ENCODE measurements around the gene SLC22A14. TPM values are rescaled to one million over a fixed set of nuclear protein-coding genes. Genes with fewer than 3 reads are reported as not detected.

The SLC22A14 gene
- total RNA-seq, 1 donor from 2014 or later: under 0.01 TPM

GRCh38 chr3:38354588-38355330, 72.7 kb downstream of the SLC22A14 start:
- H3K4me1 ChIP-seq (ENCODE audit: control insufficient read depth in 3 of 3, insufficient read depth in 3 of 3, low read length in 3 of 3): no peaks in the 10 kb centered on the region
- H3K9ac ChIP-seq (ENCODE audit: low read depth in 1 of 3, low read length in 3 of 3): no peak overlapping the region
- H3K9me3 ChIP-seq (ENCODE audit: control insufficient read depth in 3 of 3, low read length in 3 of 3): no peaks in the 10 kb centered on the region
- no peaks in the 10 kb centered on the region for H3K27me3 ChIP-seq (ENCODE audit: control insufficient read depth in 3 of 3, insufficient read depth in 3 of 3, low read length in 3 of 3)
- H3K36me3 ChIP-seq (ENCODE audit: control insufficient read depth in 3 of 3, insufficient read depth in 3 of 3, low read length in 3 of 3): peaks cover 0 to under 1% (median 0%) of the 10 kb centered on the region in 3 donors
- no peak overlapping the region for H3K4me3 ChIP-seq (ENCODE audit: low read length in 3 of 3)
- H3K27ac ChIP-seq (ENCODE audit: low read depth, low read length): no peak overlapping the region

- H3K9ac ChIP-seq (ENCODE audit: low read depth in 1 of 3, low read length in 3 of 3): no peak overlapping the region
- H3K4me3 ChIP-seq (ENCODE audit: low read length in 3 of 3): no peak overlapping the region
- H3K27ac ChIP-seq (ENCODE audit: low read depth, low read length): no peak overlapping the region
- H3K36me3 ChIP-seq (ENCODE audit: control insufficient read depth in 3 of 3, insufficient read depth in 3 of 3, low read length in 3 of 3): peaks cover under 1 to 5% (median 4%) of the 10 kb centered on the region in 3 donors
- H3K27me3 ChIP-seq (ENCODE audit: control insufficient read depth in 3 of 3, insufficient read depth in 3 of 3, low read length in 3 of 3): no peaks in the 10 kb centered on the region
- H3K4me1 ChIP-seq (ENCODE audit: control insufficient read depth in 3 of 3, insufficient read depth in 3 of 3, low read length in 3 of 3): no peaks in the 10 kb centered on the region
- H3K9me3 ChIP-seq (ENCODE audit: control insufficient read depth in 3 of 3, low read length in 3 of 3): no peaks in the 10 kb centered on the region
Observed at GRCh38 chr3:38359038-38359437, 76.9 kb downstream of the SLC22A14 start.

- no peak overlapping the region for H3K4me3 ChIP-seq (ENCODE audit: low read length in 3 of 3)
- H3K27me3 ChIP-seq (ENCODE audit: control insufficient read depth in 3 of 3, insufficient read depth in 3 of 3, low read length in 3 of 3): no peaks in the 10 kb centered on the region
- H3K9ac ChIP-seq (ENCODE audit: low read depth in 1 of 3, low read length in 3 of 3): no peak overlapping the region
- H3K27ac ChIP-seq (ENCODE audit: low read depth, low read length): no peak overlapping the region
- H3K9me3 ChIP-seq (ENCODE audit: control insufficient read depth in 3 of 3, low read length in 3 of 3): no peaks in the 10 kb centered on the region
- no peaks in the 10 kb centered on the region for H3K4me1 ChIP-seq (ENCODE audit: control insufficient read depth in 3 of 3, insufficient read depth in 3 of 3, low read length in 3 of 3)
- peaks cover 3 to 9% (median 6%) of the 10 kb centered on the region in 3 donors for H3K36me3 ChIP-seq (ENCODE audit: control insufficient read depth in 3 of 3, insufficient read depth in 3 of 3, low read length in 3 of 3)
Observed at GRCh38 chr3:38360345-38360744, 78.3 kb downstream of the SLC22A14 start.

GRCh38 chr3:38361496-38361895, 79.4 kb downstream of the SLC22A14 start:
- Histone ChIP-seq H3K9me3 (ENCODE audit: control insufficient read depth in 3 of 3, low read length in 3 of 3) (no peaks in the 10 kb centered on the region), H3K27me3 (ENCODE audit: control insufficient read depth in 3 of 3, insufficient read depth in 3 of 3, low read length in 3 of 3) (no peaks in the 10 kb centered on the region), H3K4me1 (ENCODE audit: control insufficient read depth in 3 of 3, insufficient read depth in 3 of 3, low read length in 3 of 3) (no peaks in the 10 kb centered on the region), H3K4me3 (ENCODE audit: low read length in 3 of 3) (no peak overlapping the region), H3K27ac (ENCODE audit: low read depth, low read length) (no peak overlapping the region), H3K36me3 (ENCODE audit: control insufficient read depth in 3 of 3, insufficient read depth in 3 of 3, low read length in 3 of 3) (peaks cover 6 to 13% (median 9%) of the 10 kb centered on the region in 3 donors), H3K9ac (ENCODE audit: low read depth in 1 of 3, low read length in 3 of 3) (no peak overlapping the region)

GRCh38 chr3:38362825-38363224, 80.7 kb downstream of the SLC22A14 start:
- no peak overlapping the region for H3K27ac ChIP-seq (ENCODE audit: low read depth, low read length)
- no peak overlapping the region for H3K4me3 ChIP-seq (ENCODE audit: low read length in 3 of 3)
- no peaks in the 10 kb centered on the region for H3K4me1 ChIP-seq (ENCODE audit: control insufficient read depth in 3 of 3, insufficient read depth in 3 of 3, low read length in 3 of 3)
- H3K9me3 ChIP-seq (ENCODE audit: control insufficient read depth in 3 of 3, low read length in 3 of 3): no peaks in the 10 kb centered on the region
- H3K9ac ChIP-seq (ENCODE audit: low read depth in 1 of 3, low read length in 3 of 3): no peak overlapping the region
- H3K36me3 ChIP-seq (ENCODE audit: control insufficient read depth in 3 of 3, insufficient read depth in 3 of 3, low read length in 3 of 3): peaks cover 7 to 13% (median 9%) of the 10 kb centered on the region in 3 donors
- H3K27me3 ChIP-seq (ENCODE audit: control insufficient read depth in 3 of 3, insufficient read depth in 3 of 3, low read length in 3 of 3): no peaks in the 10 kb centered on the region

- no peak overlapping the region for H3K9ac ChIP-seq (ENCODE audit: low read depth in 1 of 3, low read length in 3 of 3)
- no peaks in the 10 kb centered on the region for H3K27me3 ChIP-seq (ENCODE audit: control insufficient read depth in 3 of 3, insufficient read depth in 3 of 3, low read length in 3 of 3)
- H3K9me3 ChIP-seq (ENCODE audit: control insufficient read depth in 3 of 3, low read length in 3 of 3): peaks cover 0 to 2% (median 0%) of the 10 kb centered on the region in 3 donors
- H3K4me3 ChIP-seq (ENCODE audit: low read length in 3 of 3): no peak overlapping the region
- H3K27ac ChIP-seq (ENCODE audit: low read depth, low read length): no peak overlapping the region
- peaks cover 10 to 16% (median 13%) of the 10 kb centered on the region in 3 donors for H3K36me3 ChIP-seq (ENCODE audit: control insufficient read depth in 3 of 3, insufficient read depth in 3 of 3, low read length in 3 of 3)
- H3K4me1 ChIP-seq (ENCODE audit: control insufficient read depth in 3 of 3, insufficient read depth in 3 of 3, low read length in 3 of 3): no peaks in the 10 kb centered on the region
Observed at GRCh38 chr3:38364721-38365400, 82.8 kb downstream of the SLC22A14 start.

- H3K27ac ChIP-seq (ENCODE audit: low read depth, low read length): no peak overlapping the region
- H3K4me1 ChIP-seq (ENCODE audit: control insufficient read depth in 3 of 3, insufficient read depth in 3 of 3, low read length in 3 of 3): no peaks in the 10 kb centered on the region
- no peak overlapping the region for H3K9ac ChIP-seq (ENCODE audit: low read depth in 1 of 3, low read length in 3 of 3)
- H3K9me3 ChIP-seq (ENCODE audit: control insufficient read depth in 3 of 3, low read length in 3 of 3): peaks cover 0 to 2% (median 0%) of the 10 kb centered on the region in 3 donors
- no peak overlapping the region for H3K4me3 ChIP-seq (ENCODE audit: low read length in 3 of 3)
- H3K36me3 ChIP-seq (ENCODE audit: control insufficient read depth in 3 of 3, insufficient read depth in 3 of 3, low read length in 3 of 3): peaks cover 15 to 21% (median 15%) of the 10 kb centered on the region in 3 donors
- H3K27me3 ChIP-seq (ENCODE audit: control insufficient read depth in 3 of 3, insufficient read depth in 3 of 3, low read length in 3 of 3): no peaks in the 10 kb centered on the region
Observed at GRCh38 chr3:38365469-38366062, 83.5 kb downstream of the SLC22A14 start.

- Histone ChIP-seq H3K36me3 (ENCODE audit: control insufficient read depth in 3 of 3, insufficient read depth in 3 of 3, low read length in 3 of 3) (peaks cover 15 to 24% (median 16%) of the 10 kb centered on the region in 3 donors), H3K9ac (ENCODE audit: low read depth in 1 of 3, low read length in 3 of 3) (no peak overlapping the region), H3K27ac (ENCODE audit: low read depth, low read length) (no peak overlapping the region), H3K27me3 (ENCODE audit: control insufficient read depth in 3 of 3, insufficient read depth in 3 of 3, low read length in 3 of 3) (no peaks in the 10 kb centered on the region), H3K9me3 (ENCODE audit: control insufficient read depth in 3 of 3, low read length in 3 of 3) (peaks cover 0 to 2% (median 0%) of the 10 kb centered on the region in 3 donors), H3K4me1 (ENCODE audit: control insufficient read depth in 3 of 3, insufficient read depth in 3 of 3, low read length in 3 of 3) (no peaks in the 10 kb centered on the region), H3K4me3 (ENCODE audit: low read length in 3 of 3) (no peak overlapping the region)
Observed at GRCh38 chr3:38366082-38366481, 84.0 kb downstream of the SLC22A14 start.

- H3K9me3 ChIP-seq (ENCODE audit: control insufficient read depth in 3 of 3, low read length in 3 of 3): peaks cover 0 to 2% (median 0%) of the 10 kb centered on the region in 3 donors
- peaks cover 15 to 24% (median 23%) of the 10 kb centered on the region in 3 donors for H3K36me3 ChIP-seq (ENCODE audit: control insufficient read depth in 3 of 3, insufficient read depth in 3 of 3, low read length in 3 of 3)
- H3K27me3 ChIP-seq (ENCODE audit: control insufficient read depth in 3 of 3, insufficient read depth in 3 of 3, low read length in 3 of 3): no peaks in the 10 kb centered on the region
- H3K27ac ChIP-seq (ENCODE audit: low read depth, low read length): no peak overlapping the region
- H3K9ac ChIP-seq (ENCODE audit: low read depth in 1 of 3, low read length in 3 of 3): no peak overlapping the region
- H3K4me1 ChIP-seq (ENCODE audit: control insufficient read depth in 3 of 3, insufficient read depth in 3 of 3, low read length in 3 of 3): no peaks in the 10 kb centered on the region
- no peak overlapping the region for H3K4me3 ChIP-seq (ENCODE audit: low read length in 3 of 3)
Observed at GRCh38 chr3:38367779-38368178, 85.7 kb downstream of the SLC22A14 start.
